ENCODE measurements around the gene TGFBRAP1. TPM values are rescaled to one million over a fixed set of nuclear protein-coding genes. Genes with fewer than 3 reads are reported as not detected.
A peak's percentile ranks its signal among the peaks of the same experiment; 100 is the strongest.

The TGFBRAP1 gene
- total RNA-seq, 4 donors from 2014 or later: 13.1 to 21.8 (median 19.4) TPM

- WGBS, 2 donors (ENCODE audit: low coverage in 1 of 2): 75 to 78% methylated on average over 4 of the region's 4 CpGs
- H3K4me1 ChIP-seq: peaks cover 12 to 26% (median 22%) of the 10 kb centered on the region in 4 donors
- peak overlapping the region in 1 of 4 donors; percentile 94 for H3K27ac ChIP-seq
- in situ Hi-C loops (cut with MboI; ENCODE audit: low pct_ligation_motif_present in 1 of 4, low pct_unique_long_range_greater_than_20kb in 1 of 4, low sequenced_read_pairs in 3 of 4) (no loop called here), intact Hi-C loops (cut with DNase I; ENCODE audit: low total_unique reads) (no loop called here)
- no peak for DNase-seq
- peaks cover 0 to 28% (median 13%) of the 10 kb centered on the region in 4 donors for H3K36me3 ChIP-seq
- no peaks in the 10 kb centered on the region for H3K9me3 ChIP-seq
- TF ChIP-seq POLR2AphosphoS5 (IDR thresholded peaks at IDR 0.05): no peak
- no peak for TF ChIP-seq POLR2A (IDR thresholded peaks at IDR 0.05)
- no peak for TF ChIP-seq CTCF (IDR thresholded peaks at IDR 0.05)
- no peak for TF ChIP-seq EP300 (IDR thresholded peaks at IDR 0.05; ENCODE audit: low read depth)
- H3K4me3 ChIP-seq: no peak overlapping the region
- no peaks in the 10 kb centered on the region for H3K27me3 ChIP-seq
Observed at GRCh38 chr2:105339414-105339813, 9.9 kb upstream of the TGFBRAP1 start.

GRCh38 chr2:105338020-105338385 is 8.5 kb upstream of the TGFBRAP1 start:
- H3K4me1 ChIP-seq: peaks cover 12 to 26% (median 22%) of the 10 kb centered on the region in 4 donors
- H3K4me3 ChIP-seq: peak overlapping the region; percentile 64 to 93 (median 78)
- WGBS, 2 donors (ENCODE audit: low coverage in 1 of 2): 9 to 18% methylated on average over 1 to 5 of the region's 5 CpGs
- no peaks in the 10 kb centered on the region for H3K27me3 ChIP-seq
- H3K27ac ChIP-seq: peak overlapping the region; percentile 86 to 97 (median 92)
- no peak for DNase-seq
- TF ChIP-seq POLR2AphosphoS5 (IDR thresholded peaks at IDR 0.05) (no peak), POLR2A (IDR thresholded peaks at IDR 0.05) (no peak), CTCF (IDR thresholded peaks at IDR 0.05) (no peak), EP300 (IDR thresholded peaks at IDR 0.05; ENCODE audit: low read depth) (no peak)
- no peaks in the 10 kb centered on the region for H3K9me3 ChIP-seq
- in situ Hi-C loops (cut with MboI; ENCODE audit: low pct_ligation_motif_present in 1 of 4, low pct_unique_long_range_greater_than_20kb in 1 of 4, low sequenced_read_pairs in 3 of 4) (no loop called here), intact Hi-C loops (cut with DNase I; ENCODE audit: low total_unique reads) (no loop called here)
- peaks cover 0 to 19% (median 9%) of the 10 kb centered on the region in 4 donors for H3K36me3 ChIP-seq

GRCh38 chr2:105337122-105338019 is 7.8 kb upstream of the TGFBRAP1 start, which contains the start of gene C2orf49:
Gene C2orf49 (plus strand): TSS chr2:105337540. CDS start chr2:105337588, 48 bp downstream.
- peak within 1 kb of the TSS; percentile 86 to 97 (median 92) for H3K27ac ChIP-seq
- peaks cover 12 to 26% (median 22%) of the 10 kb centered on the region in 4 donors for H3K4me1 ChIP-seq
- intact Hi-C loops (cut with DNase I; ENCODE audit: low total_unique reads) (no loop called here), in situ Hi-C loops (cut with MboI; ENCODE audit: low pct_ligation_motif_present in 1 of 4, low pct_unique_long_range_greater_than_20kb in 1 of 4, low sequenced_read_pairs in 3 of 4) (no loop called here)
- TF ChIP-seq CTCF (IDR thresholded peaks at IDR 0.05) (no peak), POLR2A (IDR thresholded peaks at IDR 0.05) (peak; percentile 12), POLR2AphosphoS5 (IDR thresholded peaks at IDR 0.05) (peak; percentile 54 to 67 (median 65))
- DNase-seq: peak; percentile 88
- 0% methylated on average over 18 to 43 of the region's 58 CpGs for WGBS, 2 donors (ENCODE audit: low coverage in 1 of 2)
- peaks cover 0 to 15% (median 6%) of the 10 kb centered on the region in 4 donors for H3K36me3 ChIP-seq
- H3K27me3 ChIP-seq: no peaks in the 10 kb centered on the region
- peak within 1 kb of the TSS; percentile 64 to 93 (median 78) for H3K4me3 ChIP-seq
- no peaks in the 10 kb centered on the region for H3K9me3 ChIP-seq

GRCh38 chr2:105336786-105337121 is 7.2 kb upstream of the TGFBRAP1 start:
- no peaks in the 10 kb centered on the region for H3K27me3 ChIP-seq
- H3K4me1 ChIP-seq: peaks cover 12 to 26% (median 22%) of the 10 kb centered on the region in 4 donors
- H3K4me3 ChIP-seq: peak overlapping the region; percentile 64 to 93 (median 78)
- in situ Hi-C loops (cut with MboI; ENCODE audit: low pct_ligation_motif_present in 1 of 4, low pct_unique_long_range_greater_than_20kb in 1 of 4, low sequenced_read_pairs in 3 of 4) (no loop called here), intact Hi-C loops (cut with DNase I; ENCODE audit: low total_unique reads) (no loop called here)
- no peaks in the 10 kb centered on the region for H3K9me3 ChIP-seq
- DNase-seq: no peak
- H3K27ac ChIP-seq: peak overlapping the region; percentile 86 to 97 (median 92)
- 2 to 4% methylated on average over 7 of the region's 7 CpGs for WGBS, 2 donors (ENCODE audit: low coverage in 1 of 2)
- no peak for TF ChIP-seq POLR2A (IDR thresholded peaks at IDR 0.05)
- no peak for TF ChIP-seq EP300 (IDR thresholded peaks at IDR 0.05; ENCODE audit: low read depth)
- TF ChIP-seq CTCF (IDR thresholded peaks at IDR 0.05): no peak
- no peak for TF ChIP-seq POLR2AphosphoS5 (IDR thresholded peaks at IDR 0.05)
- peaks cover 0 to 13% (median 3%) of the 10 kb centered on the region in 4 donors for H3K36me3 ChIP-seq

Data from transverse colon (tissue), 4 donors.